Skeletal muscle tissue (tissue), 4 donors: ENCODE data around the gene PHOSPHO1. TPM values are rescaled to one million over a fixed set of nuclear protein-coding genes. Genes with fewer than 3 reads are reported as not detected.
A peak's percentile ranks its signal among the peaks of the same experiment; 100 is the strongest.
"Not testable (repeated sequence)": the region's sequence is repeated elsewhere in the genome, so short reads cannot be mapped to it uniquely, and the experiment has no call there.

Source experiments
- H3K27ac ChIP-seq: one replicate; pipeline ENCODE4 v1.7.0; 2013; ENCODE audit warnings: mild to moderate bottlenecking, low read depth, low read length, inconsistent platforms
- H3K27me3 ChIP-seq, 3 donors: one replicate each; pipeline ENCODE4 v1.7.0; 2013; ENCODE audit warnings: low read length in 3 of 3; ENCODE audit not compliant: control insufficient read depth in 3 of 3, insufficient read depth in 3 of 3
- H3K36me3 ChIP-seq, 3 donors: one replicate each; pipeline ENCODE4 v1.7.0; 2013; ENCODE audit warnings: low read length in 3 of 3; ENCODE audit not compliant: control insufficient read depth in 3 of 3, insufficient read depth in 3 of 3
- H3K4me1 ChIP-seq, 3 donors: one replicate each; pipeline ENCODE4 v1.7.0; 2013; ENCODE audit warnings: low read length in 3 of 3, mild to moderate bottlenecking in 3 of 3; ENCODE audit not compliant: control insufficient read depth in 3 of 3, insufficient read depth in 3 of 3
- H3K4me3 ChIP-seq, 3 donors: one replicate each; pipeline ENCODE4 v1.7.0; 2013; ENCODE audit warnings: low read length in 3 of 3
- H3K9ac ChIP-seq, 3 donors: one replicate each; pipeline ENCODE4 v1.7.0; 2013; ENCODE audit warnings: low read length in 3 of 3, mild to moderate bottlenecking in 3 of 3, moderate library complexity in 2 of 3, low read depth in 1 of 3
- H3K9me3 ChIP-seq, 3 donors: one replicate each; pipeline ENCODE4 v1.7.0; 2013; ENCODE audit warnings: low read length in 3 of 3; ENCODE audit not compliant: control insufficient read depth in 3 of 3
- total RNA-seq: library from RNA; depleted of rRNA; stranded (reverse); fragments of >200 nt; gene quantifications from one replicate; pipeline ENCODE4 v1.2.3, GENCODE V29; 2014
- donor health status: Osteomylitis.

PHOSPHO1 gene
- total RNA-seq, 1 donor from 2014 or later = 13.6 TPM

DNA sequence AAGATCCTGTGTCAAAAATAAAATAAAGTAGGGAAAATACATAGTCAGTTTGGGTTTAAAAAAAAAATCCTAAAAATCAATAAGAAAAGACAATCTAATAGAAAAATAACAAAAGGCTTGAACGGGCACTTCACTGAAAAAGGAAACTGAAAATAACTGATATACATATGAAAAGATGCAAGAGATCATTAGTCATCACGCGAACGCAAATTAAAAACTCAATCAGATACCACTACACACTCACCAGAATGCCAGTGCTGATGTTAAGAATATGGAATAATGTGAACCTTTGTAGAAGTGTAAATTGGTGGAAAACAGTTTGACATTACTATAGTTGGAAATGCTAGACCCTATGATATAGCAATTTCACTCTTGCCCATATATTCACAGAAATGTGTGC is 34.8 kb downstream of the PHOSPHO1 start:
- Histone ChIP-seq H3K4me3 (no peak overlapping the region), H3K36me3 (no peaks in the 10 kb centered on the region), H3K9ac (no peak overlapping the region), H3K4me1 (peaks cover 0 to 19% (median 12%) of the 10 kb centered on the region in 3 donors), H3K9me3 (no peaks in the 10 kb centered on the region), H3K27me3 (no peaks in the 10 kb centered on the region), H3K27ac (no peak overlapping the region)

DNA sequence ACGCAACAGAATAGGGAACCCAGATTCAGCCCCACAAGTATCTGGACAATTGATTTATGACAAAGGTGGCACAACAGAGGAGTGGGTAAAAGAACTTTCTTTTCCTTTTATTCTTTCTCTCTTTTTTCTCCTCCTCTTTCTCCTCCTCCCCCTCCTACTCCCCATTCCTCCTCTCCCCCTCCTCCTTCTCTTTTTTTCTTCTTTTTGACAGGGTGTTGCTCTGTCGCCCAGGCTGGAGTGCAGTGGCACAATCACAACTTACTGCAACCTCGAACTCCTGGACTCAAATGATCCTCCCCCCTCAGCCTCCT is 36.3 kb downstream of the PHOSPHO1 start:
- no peaks in the 10 kb centered on the region for H3K9me3 ChIP-seq
- H3K36me3 ChIP-seq = no peaks in the 10 kb centered on the region
- H3K27ac ChIP-seq = no peak overlapping the region
- no peak overlapping the region for H3K9ac ChIP-seq
- peaks cover 0 to 19% (median 14%) of the 10 kb centered on the region in 3 donors for H3K4me1 ChIP-seq
- H3K27me3 ChIP-seq = no peaks in the 10 kb centered on the region
- H3K4me3 ChIP-seq = no peak overlapping the region

DNA sequence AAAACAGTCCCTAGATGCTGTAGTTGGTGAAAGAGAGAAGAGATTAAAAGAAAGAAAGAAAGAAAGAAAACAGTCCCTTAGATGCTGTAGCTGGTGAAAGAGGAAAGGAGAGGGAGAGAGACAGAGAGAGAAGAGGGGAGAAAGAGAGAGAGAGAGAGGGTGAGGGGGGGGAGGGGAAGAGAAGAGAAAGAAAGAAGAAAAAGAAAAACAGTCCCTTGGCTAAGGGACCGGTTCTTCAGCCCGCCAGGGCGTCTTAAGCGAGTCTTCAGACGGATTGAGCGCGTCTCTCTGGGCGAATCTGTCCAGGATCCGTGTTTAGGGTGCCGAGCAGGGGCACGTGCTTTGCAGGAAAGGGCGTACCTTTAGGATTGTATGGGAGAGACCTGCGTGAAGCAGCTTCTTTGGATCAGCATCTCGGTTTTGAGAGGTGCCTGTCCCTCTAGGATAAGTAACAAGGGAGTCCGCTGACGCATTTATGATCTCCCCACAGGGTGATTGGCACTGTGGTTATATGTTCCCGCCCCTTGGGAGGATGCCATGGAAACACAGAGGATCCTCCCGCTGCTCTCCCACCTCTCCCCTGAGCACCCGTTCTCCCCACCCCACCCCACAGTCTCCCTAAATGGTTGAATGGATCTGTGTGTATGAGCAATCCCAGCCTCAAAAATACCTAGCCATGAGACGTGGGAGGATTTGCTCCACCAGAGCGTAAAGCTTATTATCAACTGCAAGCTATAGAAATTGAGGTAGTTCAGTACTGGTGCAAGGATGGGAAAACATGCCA is 36.9 kb downstream of the PHOSPHO1 start:
- Histone ChIP-seq H3K4me1 (peaks cover 0 to 19% (median 14%) of the 10 kb centered on the region in 3 donors), H3K27ac (peak overlapping the region; percentile 91), H3K27me3 (no peaks in the 10 kb centered on the region), H3K4me3 (peak overlapping the region; percentile 57 to 80 (median 69)), H3K9me3 (no peaks in the 10 kb centered on the region), H3K36me3 (no peaks in the 10 kb centered on the region), H3K9ac (peak overlapping the region; percentile 28 to 94 (median 74))

DNA sequence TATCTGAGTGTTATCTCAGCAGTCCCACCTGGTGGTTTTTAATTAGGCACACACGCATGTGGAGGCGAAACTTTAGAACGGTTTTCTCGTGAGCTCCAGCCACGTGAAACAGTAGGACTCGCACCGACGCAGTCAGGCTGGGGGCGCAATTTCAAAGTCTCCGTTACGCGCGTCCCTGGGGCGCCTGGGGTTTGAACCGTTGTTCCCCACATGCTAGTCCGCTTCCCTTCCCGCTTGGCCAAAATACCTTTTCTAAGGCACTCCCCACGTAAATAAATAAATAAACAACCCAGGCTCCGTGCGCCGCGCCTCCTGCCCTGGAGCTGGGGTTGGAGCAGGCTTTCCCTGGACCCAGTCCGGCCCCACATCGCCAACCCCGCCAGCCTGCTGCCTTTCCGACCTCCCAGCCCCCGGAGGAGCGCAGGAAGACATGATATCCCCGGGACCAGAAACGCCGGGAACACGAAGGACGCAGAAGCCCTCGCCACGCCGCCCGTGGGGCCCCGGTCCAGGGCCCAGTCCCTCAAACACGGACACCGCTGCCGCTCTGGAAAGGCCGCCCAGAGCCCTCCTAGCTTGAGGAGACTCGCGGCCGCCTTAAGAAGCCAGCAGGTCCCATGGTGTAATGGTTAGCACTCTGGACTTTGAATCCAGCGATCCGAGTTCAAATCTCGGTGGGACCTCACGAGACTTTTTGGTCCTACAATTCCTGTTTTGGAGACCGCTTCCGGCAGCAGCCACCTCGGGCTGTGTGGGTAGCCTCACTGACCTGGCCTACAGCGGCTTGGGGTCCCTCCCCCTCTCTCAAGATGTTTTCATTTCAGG is 38.5 kb downstream of the PHOSPHO1 start:
- no peaks in the 10 kb centered on the region for H3K9me3 ChIP-seq
- H3K4me1 ChIP-seq = peaks cover 0 to 19% (median 14%) of the 10 kb centered on the region in 3 donors
- no peaks in the 10 kb centered on the region for H3K27me3 ChIP-seq
- peak overlapping the region; percentile 91 for H3K27ac ChIP-seq
- no peaks in the 10 kb centered on the region for H3K36me3 ChIP-seq
- peak overlapping the region; percentile 69 to 95 (median 80) for H3K4me3 ChIP-seq
- peak overlapping the region; percentile 92 to 94 (median 93) for H3K9ac ChIP-seq

DNA sequence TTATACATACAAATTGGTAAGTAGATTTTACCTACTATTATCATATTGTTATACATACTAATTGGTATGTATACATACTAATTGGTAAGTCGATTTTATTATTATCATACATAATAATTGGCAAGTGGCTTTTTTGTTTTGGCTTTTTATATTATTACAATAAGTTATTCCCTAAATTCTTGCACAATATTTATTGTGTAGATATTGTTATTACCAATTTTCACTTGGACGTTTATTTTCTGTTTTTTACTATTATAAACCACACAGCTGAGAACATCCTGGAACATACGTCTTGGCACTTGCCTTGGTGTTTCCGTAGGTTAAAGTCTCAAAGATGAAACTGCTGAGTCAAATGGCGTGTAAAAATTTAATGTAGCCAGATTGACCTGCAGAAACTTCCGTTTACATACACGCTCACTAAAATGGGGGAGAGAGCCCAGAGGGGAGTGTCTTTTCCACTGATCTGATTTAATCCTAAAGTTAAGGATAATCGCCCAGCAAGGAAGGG is 39.1 kb downstream of the PHOSPHO1 start:
- Histone ChIP-seq H3K9me3 (no peaks in the 10 kb centered on the region), H3K4me1 (peaks cover 0 to 19% (median 14%) of the 10 kb centered on the region in 3 donors), H3K27me3 (no peaks in the 10 kb centered on the region), H3K9ac (peak overlapping the region; percentile 92 to 94 (median 93)), H3K36me3 (no peaks in the 10 kb centered on the region), H3K27ac (peak overlapping the region; percentile 91), H3K4me3 (peak overlapping the region; percentile 69 to 95 (median 80))

DNA sequence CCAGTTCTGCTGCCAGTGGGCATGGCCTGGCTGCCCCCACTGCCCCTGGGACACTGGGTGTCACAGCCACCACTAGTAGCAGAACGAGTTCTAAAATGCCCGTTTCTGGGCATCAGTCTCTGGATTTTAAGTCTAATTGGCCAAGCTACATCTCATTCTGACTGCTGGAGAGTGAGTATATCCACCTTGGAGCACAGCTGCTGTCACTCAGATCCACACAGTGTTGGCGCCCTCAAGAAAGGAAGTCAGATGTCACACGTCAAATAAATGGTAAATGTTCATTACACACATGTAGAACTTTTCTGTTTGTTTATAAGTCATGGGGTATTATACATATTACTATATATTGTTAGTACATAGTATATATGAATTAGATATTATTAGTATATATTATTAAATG is 39.7 kb downstream of the PHOSPHO1 start:
- no peaks in the 10 kb centered on the region for H3K27me3 ChIP-seq
- H3K27ac ChIP-seq = peak overlapping the region; percentile 47
- H3K9me3 ChIP-seq = no peaks in the 10 kb centered on the region
- peak overlapping the region in 1 of 3 donors; percentile 20 for H3K4me3 ChIP-seq
- H3K36me3 ChIP-seq = no peaks in the 10 kb centered on the region
- H3K4me1 ChIP-seq = peaks cover 0 to 19% (median 14%) of the 10 kb centered on the region in 3 donors
- H3K9ac ChIP-seq = no peak overlapping the region

DNA sequence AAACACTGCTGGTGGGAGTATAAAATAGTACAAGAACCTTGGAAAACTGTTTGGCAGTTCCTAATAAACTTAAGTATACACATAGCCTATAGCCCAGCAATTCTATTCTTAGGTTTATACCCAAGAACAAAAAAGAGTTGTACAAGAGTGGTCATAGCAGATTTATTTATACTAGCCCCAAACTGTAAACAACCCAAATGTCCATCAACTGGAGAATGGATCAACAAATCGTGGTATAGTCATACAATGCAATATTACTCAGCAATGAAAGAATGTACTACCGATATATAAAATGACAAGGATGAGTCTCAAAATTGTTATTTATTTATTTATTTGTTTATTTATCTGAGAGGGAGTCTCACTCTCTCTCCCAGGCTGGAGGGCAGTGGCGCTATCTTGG is 43.3 kb downstream of the PHOSPHO1 start:
- H3K27me3 ChIP-seq = peaks cover 0 to 6% (median 0%) of the 10 kb centered on the region in 3 donors
- no peak overlapping the region for H3K9ac ChIP-seq
- H3K27ac ChIP-seq = no peak overlapping the region
- H3K4me3 ChIP-seq = no peak overlapping the region
- peaks cover 0 to 9% (median 8%) of the 10 kb centered on the region in 3 donors for H3K4me1 ChIP-seq
- H3K36me3 ChIP-seq = no peaks in the 10 kb centered on the region
- no peaks in the 10 kb centered on the region for H3K9me3 ChIP-seq

DNA sequence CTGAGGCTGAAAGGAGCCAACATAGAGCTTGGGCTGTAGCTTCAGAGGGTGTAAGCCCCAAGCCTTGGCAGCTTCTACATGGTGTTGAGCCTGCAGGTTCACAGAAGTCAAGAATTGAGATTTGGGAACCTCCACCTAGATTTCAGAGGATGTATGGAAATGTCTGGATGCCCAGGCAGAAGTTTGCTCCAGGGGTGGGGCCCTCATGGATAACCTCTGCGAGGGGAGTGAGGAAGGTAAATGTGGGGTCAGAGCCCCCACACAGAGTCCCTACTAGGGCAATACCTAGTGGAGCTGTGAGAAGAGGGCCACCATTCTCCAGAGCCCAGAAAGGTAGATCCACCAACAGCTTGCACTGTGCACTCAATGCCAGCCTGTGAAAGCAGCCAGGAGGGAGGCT is 45.2 kb downstream of the PHOSPHO1 start:
- not testable (repeated sequence) for H3K27ac ChIP-seq, H3K4me1 ChIP-seq, H3K9ac ChIP-seq, H3K27me3 ChIP-seq, H3K4me3 ChIP-seq, H3K36me3 ChIP-seq, H3K9me3 ChIP-seq

DNA sequence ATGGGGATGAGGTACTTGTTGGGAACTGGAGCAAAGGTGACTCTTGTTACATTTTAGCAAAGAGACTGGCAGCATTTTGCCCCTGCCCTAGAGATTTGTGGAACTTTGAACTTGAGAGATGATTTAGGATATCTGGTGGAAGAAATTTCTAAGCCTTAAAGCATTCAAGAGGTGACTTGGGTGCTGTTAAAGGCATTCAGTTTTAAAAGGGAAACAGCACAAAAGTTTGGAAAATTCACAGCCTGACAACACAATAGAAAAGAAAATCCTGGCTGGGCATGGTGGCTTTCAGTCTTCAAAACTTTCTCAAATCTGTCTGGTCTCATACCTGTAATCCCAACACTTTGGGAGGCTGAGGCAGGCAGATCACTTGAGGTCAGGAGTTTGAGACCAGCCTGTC is 46.1 kb downstream of the PHOSPHO1 start:
- H3K9me3 ChIP-seq, H3K27me3 ChIP-seq, H3K4me1 ChIP-seq, H3K9ac ChIP-seq, H3K27ac ChIP-seq, H3K4me3 ChIP-seq, H3K36me3 ChIP-seq: not testable (repeated sequence)

DNA sequence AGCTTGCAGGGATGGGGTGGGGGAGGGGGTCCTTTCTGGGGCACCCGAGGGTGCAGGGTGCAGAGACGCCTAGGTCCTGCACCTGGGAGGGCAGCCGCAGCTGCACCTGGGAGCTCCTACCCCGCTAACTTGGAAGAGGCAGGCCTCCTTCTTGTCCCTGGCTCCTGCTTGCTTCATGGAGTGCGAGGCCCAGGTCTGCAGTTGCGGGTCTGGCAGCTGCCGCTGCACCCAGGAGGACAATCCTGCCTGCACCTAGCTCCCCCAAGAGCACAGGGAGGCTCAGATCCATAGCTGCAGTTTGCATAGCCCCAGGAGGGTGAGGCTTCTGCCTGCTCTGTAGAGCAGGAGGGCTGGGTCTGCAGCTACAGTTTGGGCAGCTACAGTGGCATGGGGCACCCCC is 46.8 kb downstream of the PHOSPHO1 start:
- Histone ChIP-seq H3K27me3 (peaks cover 0 to 6% (median 0%) of the 10 kb centered on the region in 3 donors), H3K4me1 (no peaks in the 10 kb centered on the region), H3K9ac (no peak overlapping the region), H3K9me3 (no peaks in the 10 kb centered on the region), H3K27ac (no peak overlapping the region), H3K4me3 (no peak overlapping the region), H3K36me3 (no peaks in the 10 kb centered on the region)
